GM13976 (cell line): ENCODE results near the gene SHQ1.

ENCODE experiments used
- DNase-seq: peaks from one replicate; pipeline ENCODE4 v3.0.0; 2012; ENCODE audit warnings: low spot score
- in situ Hi-C: fragments of 300-500 bp; cut with MboI; formaldehyde crosslinking; loops from one replicate; pipeline ENCODE4 v1.12.0; 2022; ENCODE audit warnings: low sequenced_read_pairs, mixed read lengths, inconsistent platforms; ENCODE audit not compliant: unreplicated experiment
- TF ChIP-seq, protein P1 (sequence below): IDR thresholded peaks from 2 replicates; pipeline ENCODE4 v1.5.1; 2012; ENCODE audit warnings: borderline replicate concordance, mild to moderate bottlenecking; ENCODE audit not compliant: insufficient read depth; ENCODE audit errors: extremely low read depth, missing control alignments, control extremely low read depth

Gene SHQ1

DNA sequence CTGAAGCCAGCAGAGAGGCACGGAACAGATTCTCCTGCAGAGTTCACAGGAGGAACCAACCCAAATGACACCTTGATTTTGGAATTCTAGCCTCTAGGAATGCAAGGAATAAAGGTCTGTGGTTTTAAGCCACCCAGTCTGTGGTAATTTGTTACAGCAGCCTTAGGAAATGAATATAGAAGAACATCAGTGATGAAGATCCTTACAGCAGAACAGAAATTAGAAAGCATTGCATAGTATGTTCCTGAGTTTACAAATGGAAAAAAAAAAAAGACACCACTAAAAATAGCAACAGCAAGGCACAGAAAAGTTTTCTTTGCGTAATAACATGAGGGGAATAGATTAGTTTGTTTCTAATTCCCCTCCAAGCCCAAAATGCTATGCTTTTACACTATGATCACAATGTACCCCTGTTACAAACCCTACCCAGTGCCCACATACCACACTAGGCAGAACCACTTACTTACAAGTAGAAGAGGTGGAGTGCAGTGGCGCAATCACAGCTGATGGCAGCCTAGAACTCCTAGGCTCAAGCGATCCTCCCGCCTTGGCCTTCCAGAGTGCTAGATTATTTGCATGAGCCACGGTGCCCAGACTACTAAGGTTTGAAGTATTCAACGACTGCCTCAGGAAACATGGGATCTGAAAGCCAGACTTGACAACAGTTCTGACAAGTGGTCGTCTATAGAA lies 84.3 kb downstream of the SHQ1 start:
- TF ChIP-seq, protein P1, sequence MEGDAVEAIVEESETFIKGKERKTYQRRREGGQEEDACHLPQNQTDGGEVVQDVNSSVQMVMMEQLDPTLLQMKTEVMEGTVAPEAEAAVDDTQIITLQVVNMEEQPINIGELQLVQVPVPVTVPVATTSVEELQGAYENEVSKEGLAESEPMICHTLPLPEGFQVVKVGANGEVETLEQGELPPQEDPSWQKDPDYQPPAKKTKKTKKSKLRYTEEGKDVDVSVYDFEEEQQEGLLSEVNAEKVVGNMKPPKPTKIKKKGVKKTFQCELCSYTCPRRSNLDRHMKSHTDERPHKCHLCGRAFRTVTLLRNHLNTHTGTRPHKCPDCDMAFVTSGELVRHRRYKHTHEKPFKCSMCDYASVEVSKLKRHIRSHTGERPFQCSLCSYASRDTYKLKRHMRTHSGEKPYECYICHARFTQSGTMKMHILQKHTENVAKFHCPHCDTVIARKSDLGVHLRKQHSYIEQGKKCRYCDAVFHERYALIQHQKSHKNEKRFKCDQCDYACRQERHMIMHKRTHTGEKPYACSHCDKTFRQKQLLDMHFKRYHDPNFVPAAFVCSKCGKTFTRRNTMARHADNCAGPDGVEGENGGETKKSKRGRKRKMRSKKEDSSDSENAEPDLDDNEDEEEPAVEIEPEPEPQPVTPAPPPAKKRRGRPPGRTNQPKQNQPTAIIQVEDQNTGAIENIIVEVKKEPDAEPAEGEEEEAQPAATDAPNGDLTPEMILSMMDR, result no peak
- in situ Hi-C loops, result no loop called here
- no peak for DNase-seq

DNA sequence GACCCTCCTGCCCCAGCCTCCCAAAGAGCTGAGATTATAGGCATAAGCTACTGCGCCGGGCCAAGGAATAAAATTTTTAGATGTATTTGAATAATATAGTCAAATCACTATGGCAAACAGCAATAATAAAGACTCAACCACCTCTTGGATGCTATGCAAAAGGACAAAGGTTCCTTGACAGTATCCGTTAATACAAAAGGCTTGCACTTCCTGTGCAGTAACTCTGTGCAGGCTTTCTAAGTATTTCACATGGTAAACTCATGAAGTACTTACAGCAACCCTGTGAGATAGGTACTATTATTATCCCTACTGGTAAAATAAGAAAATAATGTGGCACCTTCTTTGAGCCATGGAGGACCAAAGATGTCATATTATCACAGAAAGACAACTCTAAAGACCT lies 86.8 kb downstream of the SHQ1 start:
- TF ChIP-seq, protein P1, result no peak
- no peak for DNase-seq
- in situ Hi-C loops, result no loop called here

DNA sequence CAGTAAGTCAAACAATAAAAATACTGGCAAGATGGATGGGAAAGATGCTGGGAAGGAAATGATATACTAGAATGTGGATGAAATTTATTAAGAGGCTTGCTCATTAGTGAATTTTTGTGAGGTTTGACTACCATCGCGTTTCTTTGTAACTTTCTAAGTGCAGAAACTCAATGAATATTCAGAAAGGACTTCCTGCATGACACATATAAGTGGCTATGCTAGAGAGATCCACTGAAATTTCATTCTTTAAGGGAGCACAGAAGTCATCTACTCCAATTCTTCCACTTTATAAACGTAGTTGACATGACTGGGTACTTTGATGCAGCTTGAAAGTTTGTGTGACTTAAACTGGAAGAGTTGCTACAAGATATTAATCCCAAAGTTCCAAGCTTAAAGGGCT lies 88.0 kb downstream of the SHQ1 start:
- no peak for DNase-seq
- TF ChIP-seq, protein P1, result no peak
- in situ Hi-C loops, result no loop called here

DNA sequence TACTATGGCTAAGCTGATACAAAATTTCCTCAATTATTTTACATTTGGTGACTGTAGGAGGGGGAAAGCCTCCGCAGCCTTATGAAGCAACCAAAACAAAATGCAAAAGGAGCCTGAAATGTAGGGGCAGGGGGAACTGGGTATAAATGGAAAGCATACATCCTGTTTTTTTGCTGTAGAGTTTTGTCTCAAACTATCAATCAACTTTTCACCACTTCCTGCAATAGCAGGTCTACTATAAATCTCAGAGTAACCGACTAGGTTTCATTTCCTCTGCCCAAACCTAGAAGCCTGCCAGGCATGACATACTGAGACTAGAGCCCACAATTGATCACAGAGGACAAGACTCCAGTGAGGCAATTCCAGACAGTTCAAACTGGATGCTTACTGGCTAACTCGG lies 91.3 kb downstream of the SHQ1 start:
- TF ChIP-seq, protein P1, result no peak
- DNase-seq, result peak; percentile 67
- in situ Hi-C loops, result no loop called here

DNA sequence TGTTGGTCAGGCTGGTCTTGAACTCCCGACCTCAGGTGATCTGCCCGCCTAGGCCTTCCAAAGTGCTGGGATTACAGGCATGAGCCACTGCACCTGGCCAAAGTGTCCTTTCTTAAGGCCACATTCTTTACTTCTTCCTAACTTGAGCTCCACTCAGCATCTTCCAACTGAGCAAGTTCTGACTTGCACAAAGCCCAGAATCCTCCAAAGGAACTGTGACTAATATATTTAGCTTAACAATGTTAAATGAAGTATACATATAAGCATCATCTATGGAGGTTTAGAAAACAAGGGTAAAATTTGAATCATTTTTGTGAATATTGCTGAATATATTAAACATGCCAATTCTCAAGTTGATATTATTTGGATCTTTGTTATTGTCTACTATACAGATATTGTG lies 93.7 kb downstream of the SHQ1 start:
- TF ChIP-seq, protein P1, result no peak
- in situ Hi-C loops, result no loop called here
- no peak for DNase-seq

DNA sequence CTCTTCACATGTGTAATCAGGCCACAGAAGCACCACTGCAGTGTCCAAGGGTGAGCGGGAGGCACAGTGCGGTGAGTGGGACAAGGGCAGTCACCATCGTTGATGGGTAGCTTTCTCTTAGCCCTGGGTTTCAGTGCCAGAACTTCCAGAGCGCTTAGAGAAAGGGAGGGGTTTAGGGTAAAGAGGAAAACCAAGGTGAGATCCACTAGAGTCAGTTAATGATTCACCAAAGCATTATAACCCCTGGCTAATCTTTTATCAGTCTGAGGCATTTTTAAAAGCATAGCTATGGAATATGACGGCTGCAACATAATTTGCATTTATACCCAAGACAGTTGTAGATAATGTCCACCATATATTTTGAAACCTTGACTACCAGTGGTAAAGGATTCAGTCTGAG lies 94.8 kb downstream of the SHQ1 start:
- TF ChIP-seq, protein P1, result no peak
- in situ Hi-C loops, result no loop called here
- DNase-seq, result no peak
